ENCODE results near the gene NUTM2G.
"Not testable (repeated sequence)": the region's sequence is repeated elsewhere in the genome, so short reads cannot be mapped to it uniquely, and the experiment has no call there.

DNA sequence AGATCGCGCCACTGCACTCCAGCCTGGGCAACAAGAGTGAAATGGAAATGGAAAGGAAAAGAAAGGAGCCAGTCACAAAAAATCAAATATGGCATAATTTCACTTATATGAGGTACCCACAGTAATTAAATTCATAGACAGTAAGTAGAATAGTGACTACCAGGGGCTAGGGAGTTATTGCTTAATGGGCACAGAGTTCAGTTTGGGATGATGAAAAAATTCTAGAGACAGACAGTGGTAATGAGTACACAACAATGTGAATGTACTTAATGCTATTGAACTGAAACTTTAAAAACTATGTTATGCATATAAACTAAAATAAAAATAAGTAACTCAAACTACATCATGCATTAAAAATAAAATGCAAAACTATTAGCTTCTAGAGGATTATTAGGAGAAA lies 56.2 kb downstream of the NUTM2G start:
- TF ChIP-seq FOXK2 (IDR thresholded peaks at IDR 0.05); FOXM1 (IDR thresholded peaks at IDR 0.05; ENCODE audit: borderline replicate concordance); ZNF384 (IDR thresholded peaks at IDR 0.05); HDGF (IDR thresholded peaks at IDR 0.05; ENCODE audit: borderline replicate concordance); FOXA1 (IDR thresholded peaks at IDR 0.05); ELF4 (IDR thresholded peaks at IDR 0.05); BHLHE40 (IDR thresholded peaks at IDR 0.05; ENCODE audit: borderline replicate concordance); SP1 (IDR thresholded peaks at IDR 0.05); TARDBP (IDR thresholded peaks at IDR 0.05): not testable (repeated sequence)
